B cell (primary cell): ENCODE results near the gene MTCL3.

Experiments
- ATAC-seq: fragments of 200-7000 bp; cut with Tn5 transposase; one replicate; pipeline ENCODE4 v1.10.0; 2021; ENCODE audit warnings: low read depth, mild to moderate bottlenecking, moderate number of reproducible peaks, moderate library complexity
- CTCF ChIA-PET: fragments of 350-600 bp; sonication (Branson Sonifier 250); formaldehyde crosslinking; loops from one replicate; lab custom pipeline; 2021; ENCODE audit warnings: antibody characterized with exemption, inconsistent platforms; lab: Charles Lee
- POLR2A ChIA-PET: fragments of 350-600 bp; sonication (Branson Sonifier 250); formaldehyde crosslinking; loops from one replicate; lab custom pipeline; 2021; ENCODE audit warnings: antibody characterized with exemption; lab: Charles Lee
- DNase-seq: peaks from one replicate; pipeline ENCODE4 v3.0.0; 2013
- H2AFZ ChIP-seq: 2 replicates; pipeline ENCODE4 v1.6.1; 2012; ENCODE audit warnings: mild to moderate bottlenecking, low read depth, low read length; ENCODE audit not compliant: insufficient read depth, poor library complexity, severe bottlenecking
- H3K27ac ChIP-seq, 2 donors: 1 replicate in 1 of 2; 2 replicates in 1 of 2; pipeline ENCODE4 v1.5.1; 2012 to 2013; ENCODE audit warnings: low read length in 2 of 2, mild to moderate bottlenecking in 2 of 2, moderate library complexity in 1 of 2
- H3K27me3 ChIP-seq, 4 experiments: fragments of 200-600 bp in 1 of 4; sonication (generic) in 1 of 4; replicated peaks in 1 of 4; 1 replicate in 2 of 4; 2 replicates in 2 of 4; pipeline versions ENCODE4 v1.6.1 to v1.7.0; 2013 to 2016; ENCODE audit warnings: low read length in 3 of 4, mild to moderate bottlenecking in 2 of 4, mixed read lengths in 1 of 4, moderate library complexity in 1 of 4; ENCODE audit not compliant: insufficient read depth in 4 of 4, control insufficient read depth in 3 of 4; ENCODE audit errors: control extremely low read depth in 1 of 4
- H3K36me3 ChIP-seq, 2 experiments: replicated peaks in 1 of 2; 1 replicate in 1 of 2; 2 replicates in 1 of 2; pipeline versions ENCODE4 v1.6.1 to v1.7.1; 2013; ENCODE audit warnings: low read length in 1 of 2; ENCODE audit not compliant: insufficient read depth in 2 of 2, control insufficient read depth in 1 of 2; ENCODE audit errors: control extremely low read depth in 1 of 2, extremely low read depth in 1 of 2
- H3K4me1 ChIP-seq, 2 donors: fragments of 200-600 bp in 1 of 2; sonication (generic) in 1 of 2; 1 replicate in 1 of 2; 2 replicates in 1 of 2; pipeline versions ENCODE4 v1.5.1 to v1.6.1; 2013 to 2017; ENCODE audit warnings: low read length in 2 of 2; ENCODE audit not compliant: control insufficient read depth in 2 of 2, insufficient read depth in 2 of 2
- H3K4me2 ChIP-seq: replicated peaks from 2 replicates; pipeline ENCODE3; 2012; ENCODE audit warnings: mild to moderate bottlenecking, low read depth, low read length; ENCODE audit not compliant: poor library complexity, severe bottlenecking
- H3K4me3 ChIP-seq, 5 experiments: fragments of 200-600 bp in 1 of 5; sonication (generic) in 1 of 5; 1 replicate in 3 of 5; 2 replicates in 2 of 5; pipeline versions ENCODE4 v1.5.1 to v1.7.0; 2011 to 2016; ENCODE audit warnings: low read length in 4 of 5, mild to moderate bottlenecking in 4 of 5, low read depth in 2 of 5, control low read depth in 1 of 5, moderate library complexity in 1 of 5; ENCODE audit not compliant: insufficient read depth in 1 of 5; ENCODE audit errors: control extremely low read depth in 1 of 5, extremely low read depth in 1 of 5
- H3K79me2 ChIP-seq: fragments of 200-600 bp; sonication (generic); one replicate; pipeline ENCODE4 v1.6.0; 2016; ENCODE audit warnings: low read length; ENCODE audit not compliant: control insufficient read depth, insufficient read depth
- H3K9ac ChIP-seq: fragments of 200-600 bp; sonication (generic); 2 replicates; pipeline ENCODE4 v1.6.1; 2017; ENCODE audit warnings: mild to moderate bottlenecking, low read length, moderate library complexity
- H3K9me3 ChIP-seq, 3 donors: one replicate each; pipeline versions ENCODE4 v1.6.1 to v1.7.1; 2013; ENCODE audit warnings: low read length in 2 of 3; ENCODE audit not compliant: control insufficient read depth in 2 of 3, insufficient read depth in 1 of 3; ENCODE audit errors: control extremely low read depth in 1 of 3
- H4K20me1 ChIP-seq: 2 replicates; pipeline ENCODE4 v1.6.0; 2012; ENCODE audit warnings: mild to moderate bottlenecking, low read length; ENCODE audit not compliant: insufficient read depth, control insufficient read depth, poor library complexity, severe bottlenecking
- H3K27ac Mint-ChIP-seq: one replicate; pipeline ENCODE4 v1.8.0; 2021; ENCODE audit warnings: mixed read lengths
- H3K27me3 Mint-ChIP-seq: one replicate; pipeline ENCODE4 v1.8.0; 2021; ENCODE audit warnings: mixed read lengths
- H3K4me1 Mint-ChIP-seq: one replicate; pipeline ENCODE4 v1.8.0; 2021; ENCODE audit warnings: mixed read lengths
- H3K4me3 Mint-ChIP-seq: one replicate; pipeline ENCODE4 v1.8.0; 2021; ENCODE audit warnings: mixed read lengths
- H3K9me3 Mint-ChIP-seq: one replicate; pipeline ENCODE4 v1.8.0; 2022; ENCODE audit warnings: mixed read lengths; ENCODE audit not compliant: insufficient read depth
- CTCF ChIP-seq: fragments of 200-600 bp; IDR thresholded peaks from one replicate; pipeline ENCODE4 v1.8.0; 2022; ENCODE audit warnings: antibody characterized with exemption, mild to moderate bottlenecking
- EZH2 ChIP-seq: IDR thresholded peaks from 2 replicates; pipeline ENCODE4 v1.6.1; 2012; ENCODE audit warnings: borderline replicate concordance, low read depth, mild to moderate bottlenecking, moderate library complexity, low read length; ENCODE audit not compliant: insufficient read depth, poor library complexity, severe bottlenecking
- WGBS: methylation state at CpG from one replicate; pipeline ENCODE4 v1.1.5; 2013; ENCODE audit warnings: missing lambda C conversion rate; ENCODE audit not compliant: insufficient coverage; 5-methylcytosine and 5-hydroxymethylcytosine counted together
- intact Hi-C: fragments of 100-400 bp; cut with micrococcal nuclease; formaldehyde crosslinking; loops from one replicate; pipeline ENCODE4 v1.10.0; 2022

MTCL3 gene

DNA sequence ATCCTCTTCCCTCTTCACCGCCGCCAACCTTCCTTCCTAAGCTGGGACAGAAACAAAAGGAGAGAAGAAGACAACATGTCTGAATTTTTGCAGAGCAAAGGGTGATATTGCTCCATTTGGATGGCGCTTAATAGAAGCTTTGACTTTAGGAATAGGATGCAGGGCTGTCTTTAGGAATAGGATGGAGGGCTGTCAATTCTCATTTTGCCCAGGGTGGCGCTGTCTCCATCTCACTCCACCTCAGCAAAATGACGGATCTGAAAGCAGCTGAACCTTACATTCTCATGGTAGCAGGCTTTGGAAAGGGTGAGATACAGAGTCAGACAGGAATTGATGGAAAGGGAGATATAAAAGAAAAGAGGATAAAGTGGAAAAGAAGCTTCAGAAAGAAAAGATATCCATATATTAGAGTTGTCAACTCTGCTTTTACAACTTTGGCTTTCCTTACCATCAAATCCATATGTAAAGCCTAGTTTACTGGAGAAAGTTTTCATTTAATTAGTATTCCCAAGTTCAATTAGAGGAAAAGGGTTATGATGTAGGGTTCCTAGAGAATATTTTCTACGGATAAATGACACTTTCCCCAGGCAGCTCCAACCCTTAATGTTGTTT is 2.4 kb downstream of the MTCL3 start:
- peak; percentile 57 for DNase-seq
- 0% methylated on average over 1 of the region's 6 CpGs for WGBS
- peak overlapping the region; percentile 30 to 72 (median 58) for H3K4me3 ChIP-seq
- Mint-ChIP-seq H3K9me3 (no peaks in the 10 kb centered on the region), H3K4me1 (peaks cover 23% of the 10 kb centered on the region), H3K4me3 (peak overlapping the region; percentile 90), H3K27me3 (peaks cover 53% of the 10 kb centered on the region), H3K27ac (peak overlapping the region; percentile 4)
- H3K27me3 ChIP-seq = peaks cover 2 to 57% (median 45%) of the 10 kb centered on the region in 4 experiments
- TF ChIP-seq EZH2 (no peak), CTCF (peak; percentile 78)
- ChIA-PET POLR2A (no interaction called here), CTCF (interaction anchor here (0.6 to 3.2 kb wide), 13 partner anchors 8 to 250 kb away, joined by 3 to 20 read pairs (median 3); partner anchors contain the start of gene RNF146)
- peak; percentile 28 for ATAC-seq
- no peak overlapping the region for H3K27ac ChIP-seq
- peak overlapping the region; percentile 68 for H3K9ac ChIP-seq
- H4K20me1 ChIP-seq = no peaks in the 10 kb centered on the region
- H3K9me3 ChIP-seq = peaks cover 0 to 8% (median 0%) of the 10 kb centered on the region in 3 donors
- no peaks in the 10 kb centered on the region for H3K79me2 ChIP-seq
- peak overlapping the region; percentile 90 for H3K4me2 ChIP-seq
- peak overlapping the region; percentile 76 for H2AFZ ChIP-seq
- H3K36me3 ChIP-seq = no peaks in the 10 kb centered on the region
- peaks cover 24 to 36% of the 10 kb centered on the region in 2 donors for H3K4me1 ChIP-seq
- intact Hi-C loops = loop anchor here (2.0 to 5.0 kb wide), 3 partner anchors 174 to 250 kb away; partner anchors contain the start of genes ECHDC1 and RNF146
